Measurements from ENCODE around the gene OTOP2. TPM values are rescaled to one million over a fixed set of nuclear protein-coding genes. Genes with fewer than 3 reads are reported as not detected.

The OTOP2 gene
- total RNA-seq, 1 experiment from 2014 or later = 0.11 TPM

GRCh38 chr17:74935048-74935447 lies 11.0 kb downstream of the OTOP2 start:
- no peak overlapping the region for H2BK12ac ChIP-seq (ENCODE audit: insufficient read length, low read depth, low read length)
- no peak overlapping the region for H2BK120ac ChIP-seq (ENCODE audit: low read depth, low read length, poor library complexity, severe bottlenecking)
- H3K4ac ChIP-seq (ENCODE audit: low read depth, low read length) = no peak overlapping the region
- no peak overlapping the region for H4K91ac ChIP-seq (ENCODE audit: insufficient read length, low read depth, low read length)
- no peak for TF ChIP-seq CTCF (conservative IDR thresholded peaks at IDR 0.05)
- no peak overlapping the region for H3K27ac ChIP-seq (ENCODE audit: insufficient read length, low read depth, low read length)
- H3K23me2 ChIP-seq (ENCODE audit: insufficient read length, low read depth, low read length, poor library complexity, severe bottlenecking) = peaks cover 14% of the 10 kb centered on the region
- no peak overlapping the region for H2BK15ac ChIP-seq (ENCODE audit: low read depth, low read length)
- H3K23ac ChIP-seq (ENCODE audit: insufficient read length, low read depth, low read length) = no peak overlapping the region
- no peaks in the 10 kb centered on the region for H3K36me3 Mint-ChIP-seq (ENCODE audit: insufficient read depth in 1 of 3, low read depth in 3 of 3)
- H3K4me1 Mint-ChIP-seq = peaks cover 5 to 15% of the 10 kb centered on the region in 2 experiments
- no peak overlapping the region for H3T11ph ChIP-seq (ENCODE audit: low read length)
- no CpG with 5 or more reads among the region's 3 CpGs for WGBS (ENCODE audit: extremely low coverage, insufficient read length, low lambda C conversion rate)
- no peak overlapping the region for H3K18ac ChIP-seq (ENCODE audit: insufficient read length, low read depth, low read length)
- peaks cover 94% of the 10 kb centered on the region for H3K27me3 Mint-ChIP-seq (ENCODE audit: low read depth)
- no peak for DNase-seq
- no peaks in the 10 kb centered on the region for H3K79me2 ChIP-seq (ENCODE audit: insufficient read depth, low read length)
- peaks cover 32% of the 10 kb centered on the region for H3K27me3 ChIP-seq (ENCODE audit: insufficient read depth, low read length)
- H2BK5ac ChIP-seq (ENCODE audit: insufficient read length, low read length) = no peak overlapping the region
- no peak overlapping the region for H4K8ac ChIP-seq (replicated peaks; ENCODE audit: insufficient read length, low read depth, low read length)
- no peaks in the 10 kb centered on the region for H3K79me1 ChIP-seq (ENCODE audit: insufficient read depth, low read depth, low read length, poor library complexity, severe bottlenecking)
- no peak overlapping the region for H3K9ac ChIP-seq (ENCODE audit: extremely low read depth, insufficient read length, low read length)
- no peak overlapping the region for H3K14ac ChIP-seq (ENCODE audit: insufficient read depth, low read length)
- H2BK20ac ChIP-seq (ENCODE audit: low read depth, low read length, poor library complexity, severe bottlenecking) = no peak overlapping the region
- H3K56ac ChIP-seq (ENCODE audit: insufficient read length, low read depth, low read length) = no peak overlapping the region
- peak overlapping the region; percentile 56 for H3K4me2 ChIP-seq (ENCODE audit: insufficient read depth, insufficient read length, low read length)
- H3K9me3 Mint-ChIP-seq = no peaks in the 10 kb centered on the region; a peak in 2 of 5 replicates
- H4K20me1 ChIP-seq (ENCODE audit: control insufficient read depth, insufficient read depth, insufficient read length) = no peaks in the 10 kb centered on the region
- no peak overlapping the region for H2AK5ac ChIP-seq (ENCODE audit: insufficient read length, low read length)
- no peaks in the 10 kb centered on the region; the same call in 1 of the 2 replicates for H3K4me1 ChIP-seq (ENCODE audit: insufficient read depth, low read length)
- H3K9me3 ChIP-seq (ENCODE audit: control insufficient read depth, low read depth, low read length) = no peaks in the 10 kb centered on the region
- H4K5ac ChIP-seq (ENCODE audit: insufficient read length, low read depth, low read length) = no peak overlapping the region
- no peak overlapping the region for H2AFZ ChIP-seq (ENCODE audit: low read length)
- H3K4me3 Mint-ChIP-seq = peak overlapping the region; percentile 42 to 75; a peak in 3 of 5 replicates
- H3K27ac Mint-ChIP-seq = no peak overlapping the region

Measured in H9 (cell line).